Activated T-cell treated with anti-CD3 and anti-CD28 coated beads, Interleukin-2, amount 50 U/mL, for 24 hours (primary cell): Measurements from ENCODE around the gene DUSP15.

ENCODE experiments used
- DNase-seq: peaks from one replicate; pipeline ENCODE4 v3.0.0-alpha.2; 2020
- H3K27ac Mint-ChIP-seq: 2 replicates; pipeline ENCODE4 v1.8.0; 2020; ENCODE audit warnings: mild to moderate bottlenecking, mixed read lengths
- H3K27me3 Mint-ChIP-seq: 2 replicates; pipeline ENCODE4 v1.8.0; 2020; ENCODE audit warnings: mixed read lengths
- H3K36me3 Mint-ChIP-seq: 2 replicates; pipeline ENCODE4 v1.8.0; 2020; ENCODE audit warnings: low read depth, mixed read lengths
- H3K4me1 Mint-ChIP-seq: 2 replicates; pipeline ENCODE4 v1.8.0; 2020; ENCODE audit warnings: low read depth, mixed read lengths
- H3K4me3 Mint-ChIP-seq: 2 replicates; pipeline ENCODE4 v1.8.0; 2020; ENCODE audit warnings: mild to moderate bottlenecking, moderate library complexity, mixed read lengths
- H3K9me3 Mint-ChIP-seq: 2 replicates; pipeline ENCODE4 v1.8.0; 2020; ENCODE audit warnings: mixed read lengths

The DUSP15 gene

GRCh38 chr20:31907046-31907445 is 36.7 kb upstream of the DUSP15 start:
- Mint-ChIP-seq H3K4me3 (no peak overlapping the region), H3K4me1 (no peaks in the 10 kb centered on the region), H3K9me3 (no peaks in the 10 kb centered on the region), H3K36me3 (no peaks in the 10 kb centered on the region), H3K27me3 (peaks cover 2% of the 10 kb centered on the region), H3K27ac (no peak overlapping the region)
- DNase-seq, result no peak

GRCh38 chr20:31906001-31906400 is 35.7 kb upstream of the DUSP15 start:
- Mint-ChIP-seq H3K4me1 (no peaks in the 10 kb centered on the region), H3K4me3 (no peak overlapping the region), H3K9me3 (no peaks in the 10 kb centered on the region), H3K27ac (no peak overlapping the region), H3K36me3 (no peaks in the 10 kb centered on the region), H3K27me3 (peaks cover 2% of the 10 kb centered on the region)
- no peak for DNase-seq

- DNase-seq, result no peak
- no peak overlapping the region for H3K27ac Mint-ChIP-seq
- no peaks in the 10 kb centered on the region for H3K4me1 Mint-ChIP-seq
- peaks cover 2% of the 10 kb centered on the region for H3K27me3 Mint-ChIP-seq
- no peak overlapping the region for H3K4me3 Mint-ChIP-seq
- H3K9me3 Mint-ChIP-seq, result no peaks in the 10 kb centered on the region
- H3K36me3 Mint-ChIP-seq, result no peaks in the 10 kb centered on the region
These were observed 33.5 kb upstream of the DUSP15 start for GRCh38 chr20:31903627-31904386.

- no peaks in the 10 kb centered on the region for H3K9me3 Mint-ChIP-seq
- DNase-seq, result no peak
- no peak overlapping the region for H3K4me3 Mint-ChIP-seq
- H3K36me3 Mint-ChIP-seq, result no peaks in the 10 kb centered on the region
- peaks cover 15% of the 10 kb centered on the region for H3K27me3 Mint-ChIP-seq
- H3K4me1 Mint-ChIP-seq, result no peaks in the 10 kb centered on the region
- H3K27ac Mint-ChIP-seq, result no peak overlapping the region
These were observed 31.3 kb upstream of the DUSP15 start for GRCh38 chr20:31901615-31902014.

GRCh38 chr20:31897541-31897940 is 27.2 kb upstream of the DUSP15 start:
- peaks cover 15% of the 10 kb centered on the region for H3K27me3 Mint-ChIP-seq
- H3K9me3 Mint-ChIP-seq, result no peaks in the 10 kb centered on the region
- no peaks in the 10 kb centered on the region for H3K36me3 Mint-ChIP-seq
- no peak overlapping the region for H3K4me3 Mint-ChIP-seq
- no peak overlapping the region for H3K27ac Mint-ChIP-seq
- no peak for DNase-seq
- H3K4me1 Mint-ChIP-seq, result no peaks in the 10 kb centered on the region

GRCh38 chr20:31896049-31896448 is 25.7 kb upstream of the DUSP15 start:
- Mint-ChIP-seq H3K9me3 (no peaks in the 10 kb centered on the region), H3K36me3 (no peaks in the 10 kb centered on the region), H3K27me3 (peaks cover 19% of the 10 kb centered on the region), H3K27ac (no peak overlapping the region), H3K4me1 (no peaks in the 10 kb centered on the region), H3K4me3 (no peak overlapping the region)
- DNase-seq, result no peak

- Mint-ChIP-seq H3K9me3 (no peaks in the 10 kb centered on the region), H3K36me3 (no peaks in the 10 kb centered on the region), H3K27ac (no peak overlapping the region), H3K4me3 (no peak overlapping the region), H3K4me1 (no peaks in the 10 kb centered on the region), H3K27me3 (peaks cover 19% of the 10 kb centered on the region)
- no peak for DNase-seq
These were observed 24.8 kb upstream of the DUSP15 start for GRCh38 chr20:31894980-31895675.

GRCh38 chr20:31890646-31891045 is 20.3 kb upstream of the DUSP15 start:
- no peaks in the 10 kb centered on the region for H3K36me3 Mint-ChIP-seq

GRCh38 chr20:31883829-31884228 is 13.5 kb upstream of the DUSP15 start:
- no peak overlapping the region for H3K27ac Mint-ChIP-seq

More at GRCh38 chr20:31890646-31891045, 20.3 kb upstream of the DUSP15 start:
- Mint-ChIP-seq H3K4me3 (no peak overlapping the region), H3K27ac (no peak overlapping the region), H3K4me1 (no peaks in the 10 kb centered on the region), H3K9me3 (no peaks in the 10 kb centered on the region), H3K27me3 (peaks cover 6% of the 10 kb centered on the region)
- no peak for DNase-seq

GRCh38 chr20:31881945-31882344 is 11.6 kb upstream of the DUSP15 start:
- Mint-ChIP-seq H3K4me1 (peaks cover 13% of the 10 kb centered on the region), H3K9me3 (no peaks in the 10 kb centered on the region), H3K27me3 (peaks cover 10% of the 10 kb centered on the region), H3K27ac (no peak overlapping the region), H3K36me3 (no peaks in the 10 kb centered on the region), H3K4me3 (no peak overlapping the region)
- DNase-seq, result no peak

More at GRCh38 chr20:31883829-31884228, 13.5 kb upstream of the DUSP15 start:
- Mint-ChIP-seq H3K36me3 (no peaks in the 10 kb centered on the region), H3K4me3 (no peak overlapping the region), H3K27me3 (peaks cover 7% of the 10 kb centered on the region), H3K9me3 (no peaks in the 10 kb centered on the region), H3K4me1 (peaks cover 13% of the 10 kb centered on the region)
- no peak for DNase-seq

- H3K4me3 Mint-ChIP-seq, result peak overlapping the region; percentile 87
- DNase-seq, result peak; percentile 87
- peaks cover 13% of the 10 kb centered on the region for H3K4me1 Mint-ChIP-seq
- H3K27me3 Mint-ChIP-seq, result peaks cover 3% of the 10 kb centered on the region
- H3K36me3 Mint-ChIP-seq, result no peaks in the 10 kb centered on the region
- no peaks in the 10 kb centered on the region for H3K9me3 Mint-ChIP-seq
- peak overlapping the region; percentile 90 for H3K27ac Mint-ChIP-seq
These were observed 9.0 kb upstream of the DUSP15 start for GRCh38 chr20:31879143-31879987.

GRCh38 chr20:31877684-31878083 is 7.4 kb upstream of the DUSP15 start:
- peaks cover 10% of the 10 kb centered on the region for H3K27me3 Mint-ChIP-seq
- H3K4me1 Mint-ChIP-seq, result peaks cover 13% of the 10 kb centered on the region
- DNase-seq, result no peak
- H3K36me3 Mint-ChIP-seq, result no peaks in the 10 kb centered on the region
- H3K9me3 Mint-ChIP-seq, result no peaks in the 10 kb centered on the region
- no peak overlapping the region for H3K4me3 Mint-ChIP-seq
- no peak overlapping the region for H3K27ac Mint-ChIP-seq

GRCh38 chr20:31875671-31876070 is 5.3 kb upstream of the DUSP15 start:
- Mint-ChIP-seq H3K27me3 (peaks cover 28% of the 10 kb centered on the region), H3K36me3 (no peaks in the 10 kb centered on the region), H3K9me3 (no peaks in the 10 kb centered on the region), H3K27ac (no peak overlapping the region), H3K4me1 (peaks cover 17% of the 10 kb centered on the region), H3K4me3 (no peak overlapping the region)
- DNase-seq, result no peak

- Mint-ChIP-seq H3K4me3 (no peak overlapping the region), H3K9me3 (no peaks in the 10 kb centered on the region), H3K27ac (no peak overlapping the region), H3K4me1 (peaks cover 10% of the 10 kb centered on the region), H3K27me3 (peaks cover 47% of the 10 kb centered on the region), H3K36me3 (no peaks in the 10 kb centered on the region)
- no peak for DNase-seq
These were observed 2.1 kb upstream of the DUSP15 start for GRCh38 chr20:31872406-31872805.

GRCh38 chr20:31871618-31871954 is 1.3 kb upstream of the DUSP15 start:
- no peak overlapping the region for H3K27ac Mint-ChIP-seq

More at GRCh38 chr20:31871618-31871954, 1.3 kb upstream of the DUSP15 start:
- Mint-ChIP-seq H3K4me3 (no peak overlapping the region), H3K9me3 (no peaks in the 10 kb centered on the region), H3K27me3 (peaks cover 47% of the 10 kb centered on the region), H3K36me3 (no peaks in the 10 kb centered on the region), H3K4me1 (peaks cover 10% of the 10 kb centered on the region)
- DNase-seq, result no peak
